NT2/D1 (cell line): ENCODE results near the gene METTL26.

Experiments
- SUZ12 ChIP-seq: IDR thresholded peaks from 2 replicates; pipeline ENCODE4 v1.6.1; 2011; ENCODE audit not compliant: insufficient read length, insufficient read depth; ENCODE audit errors: extremely low read depth
- YY1 ChIP-seq: IDR thresholded peaks from 2 replicates; pipeline ENCODE4 v1.6.1; 2011; ENCODE audit not compliant: insufficient read length, insufficient read depth
- ZNF274 ChIP-seq: IDR thresholded peaks from 2 replicates; pipeline ENCODE4 v1.6.1; 2011; ENCODE audit warnings: mild to moderate bottlenecking, low read depth, low read length

- TF ChIP-seq YY1 (no peak), ZNF274 (no peak), SUZ12 (no peak)
Observed at GRCh38 chr16:673399-673991, 37.4 kb upstream of the METTL26 start.
